Measurements from ENCODE around the gene GJA3. TPM values are rescaled to one million over a fixed set of nuclear protein-coding genes. Genes with fewer than 3 reads are reported as not detected.

Gene GJA3
- total RNA-seq, 1 experiment from 2014 or later: 0.92 TPM

DNA sequence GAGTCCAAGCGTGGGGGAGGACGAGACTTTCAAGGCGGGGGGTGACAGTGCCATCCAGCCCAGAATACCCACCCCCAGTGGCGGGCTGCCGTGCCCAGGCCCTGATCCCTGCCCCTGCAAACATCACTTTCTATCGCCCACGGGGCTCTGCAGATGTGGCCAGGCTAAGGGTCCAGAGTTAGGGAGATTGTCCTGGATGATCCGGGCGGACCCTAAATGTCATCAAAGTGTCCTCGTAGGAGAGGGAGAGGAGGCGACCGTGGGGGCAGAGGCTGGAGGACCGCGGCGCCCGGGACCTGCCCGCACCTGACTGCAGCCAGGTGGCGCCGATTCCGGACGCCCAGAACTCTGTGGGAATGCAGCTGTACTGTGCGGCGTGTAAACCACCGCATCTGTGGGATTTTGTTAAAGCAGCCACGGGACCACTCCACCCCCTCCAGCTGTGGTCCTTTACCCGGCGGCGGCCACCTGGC lies 32.4 kb downstream of the GJA3 start:
- peaks cover 0 to 2% of the 10 kb centered on the region in 2 experiments; a peak in 1 of 4 replicates for H3K4me1 Mint-ChIP-seq
- no peaks in the 10 kb centered on the region for H3K9me3 ChIP-seq (ENCODE audit: control insufficient read depth, low read depth, low read length)
- H3K79me2 ChIP-seq (ENCODE audit: insufficient read depth, low read length): no peaks in the 10 kb centered on the region
- H3K14ac ChIP-seq (ENCODE audit: insufficient read depth, low read length): no peak overlapping the region
- no CpG with 5 or more reads among the region's 28 CpGs for WGBS (ENCODE audit: extremely low coverage, insufficient read length, low lambda C conversion rate)
- H4K8ac ChIP-seq (replicated peaks; ENCODE audit: insufficient read length, low read depth, low read length): no peak overlapping the region
- H2AK5ac ChIP-seq (ENCODE audit: insufficient read length, low read length): no peak overlapping the region
- H4K5ac ChIP-seq (ENCODE audit: insufficient read length, low read depth, low read length): no peak overlapping the region
- H3K27me3 ChIP-seq (ENCODE audit: insufficient read depth, low read length): peaks cover 6% of the 10 kb centered on the region; the same call in 1 of the 2 replicates
- H2BK20ac ChIP-seq (ENCODE audit: low read depth, low read length, poor library complexity, severe bottlenecking): no peak overlapping the region
- H3K4ac ChIP-seq (ENCODE audit: low read depth, low read length): no peak overlapping the region
- H2BK12ac ChIP-seq (ENCODE audit: insufficient read length, low read depth, low read length): no peak overlapping the region
- H4K20me1 ChIP-seq (ENCODE audit: control insufficient read depth, insufficient read depth, insufficient read length): no peaks in the 10 kb centered on the region
- no peak overlapping the region for H3T11ph ChIP-seq (ENCODE audit: low read length)
- no peak overlapping the region for H2BK5ac ChIP-seq (ENCODE audit: insufficient read length, low read length)
- peak overlapping the region; percentile 63 for H3K4me2 ChIP-seq (ENCODE audit: insufficient read depth, insufficient read length, low read length)
- peak overlapping the region; percentile 61 to 76 for H3K4me3 Mint-ChIP-seq
- no peak overlapping the region for H3K27ac Mint-ChIP-seq
- no peak overlapping the region for H3K27ac ChIP-seq (ENCODE audit: insufficient read length, low read depth, low read length)
- H3K56ac ChIP-seq (ENCODE audit: insufficient read length, low read depth, low read length): no peak overlapping the region
- H3K9me3 Mint-ChIP-seq: no peaks in the 10 kb centered on the region
- no peaks in the 10 kb centered on the region for H3K36me3 Mint-ChIP-seq (ENCODE audit: insufficient read depth in 1 of 3, low read depth in 3 of 3)
- no peak overlapping the region for H2AFZ ChIP-seq (ENCODE audit: low read length)
- TF ChIP-seq, protein P1, sequence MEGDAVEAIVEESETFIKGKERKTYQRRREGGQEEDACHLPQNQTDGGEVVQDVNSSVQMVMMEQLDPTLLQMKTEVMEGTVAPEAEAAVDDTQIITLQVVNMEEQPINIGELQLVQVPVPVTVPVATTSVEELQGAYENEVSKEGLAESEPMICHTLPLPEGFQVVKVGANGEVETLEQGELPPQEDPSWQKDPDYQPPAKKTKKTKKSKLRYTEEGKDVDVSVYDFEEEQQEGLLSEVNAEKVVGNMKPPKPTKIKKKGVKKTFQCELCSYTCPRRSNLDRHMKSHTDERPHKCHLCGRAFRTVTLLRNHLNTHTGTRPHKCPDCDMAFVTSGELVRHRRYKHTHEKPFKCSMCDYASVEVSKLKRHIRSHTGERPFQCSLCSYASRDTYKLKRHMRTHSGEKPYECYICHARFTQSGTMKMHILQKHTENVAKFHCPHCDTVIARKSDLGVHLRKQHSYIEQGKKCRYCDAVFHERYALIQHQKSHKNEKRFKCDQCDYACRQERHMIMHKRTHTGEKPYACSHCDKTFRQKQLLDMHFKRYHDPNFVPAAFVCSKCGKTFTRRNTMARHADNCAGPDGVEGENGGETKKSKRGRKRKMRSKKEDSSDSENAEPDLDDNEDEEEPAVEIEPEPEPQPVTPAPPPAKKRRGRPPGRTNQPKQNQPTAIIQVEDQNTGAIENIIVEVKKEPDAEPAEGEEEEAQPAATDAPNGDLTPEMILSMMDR (conservative IDR thresholded peaks at IDR 0.05): peak; percentile 60
- H3K23me2 ChIP-seq (ENCODE audit: insufficient read length, low read depth, low read length, poor library complexity, severe bottlenecking): peaks cover 11% of the 10 kb centered on the region
- H2BK120ac ChIP-seq (ENCODE audit: low read depth, low read length, poor library complexity, severe bottlenecking): no peak overlapping the region
- no peaks in the 10 kb centered on the region for H3K4me1 ChIP-seq (ENCODE audit: insufficient read depth, low read length)
- H3K27me3 Mint-ChIP-seq (ENCODE audit: low read depth): peaks cover 30% of the 10 kb centered on the region
- H3K23ac ChIP-seq (ENCODE audit: insufficient read length, low read depth, low read length): no peak overlapping the region
- no peak overlapping the region for H4K91ac ChIP-seq (ENCODE audit: insufficient read length, low read depth, low read length)
- DNase-seq: peak; percentile 45
- H2BK15ac ChIP-seq (ENCODE audit: low read depth, low read length): no peak overlapping the region
- H3K18ac ChIP-seq (ENCODE audit: insufficient read length, low read depth, low read length): no peak overlapping the region
- no peak overlapping the region for H3K9ac ChIP-seq (ENCODE audit: extremely low read depth, insufficient read length, low read length)
- H3K79me1 ChIP-seq (ENCODE audit: insufficient read depth, low read depth, low read length, poor library complexity, severe bottlenecking): no peaks in the 10 kb centered on the region
